Renal pelvis (tissue), 4 donors: ENCODE measurements around the gene KCNJ4. TPM values are rescaled to one million over a fixed set of nuclear protein-coding genes. Genes with fewer than 3 reads are reported as not detected.
"Not testable (repeated sequence)": the region's sequence is repeated elsewhere in the genome, so short reads cannot be mapped to it uniquely, and the experiment has no call there.

Source experiments
- DNase-seq: peaks from one replicate; pipeline ENCODE4 v3.0.0-alpha.2; 2013
- polyA plus RNA-seq, 3 donors: library from polyadenylated mRNA; unstranded; fragments of 120-200 nt; gene quantifications; one replicate each; pipeline ENCODE4 v1.2.1, GENCODE V29; 2013; ENCODE audit not compliant: insufficient read length in 3 of 3

Gene KCNJ4
- polyA plus RNA-seq, 3 donors = 0.24 to 0.33 (median 0.31) TPM

DNA sequence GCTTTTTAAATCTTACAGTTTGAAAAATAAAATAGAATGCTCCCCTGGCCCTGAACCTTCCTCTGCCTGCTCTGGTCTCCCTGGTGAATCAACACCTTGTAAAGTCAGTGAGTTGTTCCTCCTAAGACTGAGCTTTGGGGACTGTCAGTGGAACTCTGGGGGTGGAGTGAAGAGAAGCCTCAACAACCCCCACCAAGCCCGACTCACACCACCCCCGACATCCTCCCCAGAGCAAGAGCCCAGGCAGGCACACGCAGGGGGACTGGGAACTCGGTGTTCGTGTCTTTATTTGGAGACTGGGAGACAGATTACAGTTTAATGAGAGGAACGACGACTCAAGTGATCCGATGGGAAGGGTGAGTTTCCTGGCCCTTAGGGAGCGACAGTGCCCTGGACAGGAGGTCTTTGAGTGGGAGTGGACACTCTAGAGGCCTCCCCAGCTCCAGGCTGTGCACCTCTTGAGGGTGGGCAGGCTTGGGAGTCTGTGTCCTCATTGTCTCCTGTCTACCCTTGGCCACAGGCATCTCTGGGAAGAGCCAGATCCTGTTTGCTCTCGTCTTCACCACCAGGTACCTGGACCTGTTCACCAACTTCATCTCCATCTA lies 19.1 kb upstream of the KCNJ4 start:
- no peak for DNase-seq

GRCh38 chr22:38471237-38471636 lies 16.2 kb upstream of the KCNJ4 start:
- no peak for DNase-seq

DNA sequence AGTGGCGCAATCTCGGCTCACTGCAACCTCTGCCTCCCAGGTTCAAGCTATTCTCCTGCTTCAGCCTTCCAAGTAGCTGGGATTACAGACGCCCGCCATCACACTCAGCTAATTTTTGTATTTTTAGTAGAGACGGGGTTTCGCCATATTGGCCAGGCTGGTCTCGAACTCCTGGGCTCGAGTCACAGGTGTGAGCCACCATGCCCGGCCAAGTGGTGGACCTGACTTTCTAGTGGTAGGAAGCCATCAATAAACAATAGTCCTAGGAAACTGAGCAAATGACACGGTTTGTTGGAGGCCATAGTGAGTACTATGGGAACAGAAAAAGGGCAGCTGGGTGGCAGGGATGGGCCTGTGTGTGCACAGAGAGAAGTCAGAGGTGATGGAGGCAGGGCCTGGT lies 15.2 kb upstream of the KCNJ4 start:
- not testable (repeated sequence) for DNase-seq

- no peak for DNase-seq
These were observed 14.3 kb upstream of the KCNJ4 start for GRCh38 chr22:38469306-38469781.

DNA sequence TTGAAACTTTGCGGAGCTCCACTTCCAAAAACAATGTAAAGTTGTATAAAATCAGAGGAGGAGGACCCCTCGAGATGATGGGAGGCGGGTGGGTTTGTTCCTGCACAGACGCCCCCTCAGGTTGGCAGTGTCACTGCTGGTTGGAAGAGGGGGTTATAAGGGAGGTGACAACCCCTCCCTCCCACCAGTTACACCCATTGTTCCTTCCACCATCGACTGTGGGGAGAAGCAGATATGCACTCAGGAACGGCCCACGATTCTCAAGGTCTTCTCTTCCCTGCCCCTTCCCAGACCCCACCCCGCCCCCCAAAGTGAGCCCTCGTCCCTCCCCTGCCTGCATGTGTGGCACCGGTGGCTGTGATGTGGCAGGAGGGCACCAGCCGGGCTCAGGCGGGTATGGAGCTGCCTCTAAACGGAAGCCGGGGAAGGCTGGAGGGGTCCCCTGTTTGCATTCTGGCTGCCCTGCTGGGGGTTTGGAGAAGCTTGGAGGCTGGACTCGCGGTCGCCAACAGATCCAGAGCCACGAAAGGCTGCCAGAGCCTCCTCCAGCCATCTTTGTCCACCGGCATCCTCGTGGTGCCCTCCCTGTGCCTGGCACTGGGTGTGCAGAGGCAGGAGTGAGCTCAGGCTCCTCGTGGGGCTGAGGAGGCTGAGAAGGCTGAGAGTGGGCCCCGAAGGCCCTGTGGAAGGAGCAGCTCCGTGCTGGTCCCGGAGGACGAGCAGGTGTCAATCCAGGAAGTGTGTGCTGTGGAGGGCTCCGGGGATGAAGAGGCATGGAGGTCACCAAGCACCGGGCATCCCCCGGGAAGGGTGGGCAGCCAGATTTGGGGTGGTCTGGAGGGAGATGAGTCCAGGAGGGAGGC lies 13.7 kb upstream of the KCNJ4 start:
- no peak for DNase-seq

DNA sequence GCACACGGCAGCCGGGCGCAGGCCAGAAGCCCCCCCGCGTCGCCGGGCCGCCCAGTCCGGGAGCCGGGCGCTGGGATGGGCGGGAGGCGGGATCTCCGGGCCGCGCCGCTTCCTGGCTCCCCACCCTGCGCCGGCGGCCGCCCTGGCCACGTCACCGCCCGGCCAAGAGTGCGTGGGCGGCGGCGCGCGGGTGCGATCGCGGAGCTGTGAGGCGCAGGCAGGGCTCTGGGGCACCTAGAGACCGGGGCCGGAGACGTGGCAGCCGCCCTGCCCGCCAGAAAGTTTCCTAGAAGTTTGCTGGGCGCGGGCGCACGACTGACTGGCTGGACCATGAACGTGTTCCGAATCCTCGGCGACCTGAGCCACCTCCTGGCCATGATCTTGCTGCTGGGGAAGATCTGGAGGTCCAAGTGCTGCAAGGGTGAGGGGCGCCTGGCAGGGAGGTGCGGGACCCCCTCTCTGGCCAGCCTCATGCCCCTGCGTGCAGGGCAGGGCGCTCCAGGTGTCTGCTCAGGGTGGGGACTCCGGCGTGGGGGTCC lies 13.0 kb upstream of the KCNJ4 start, which contains the start of gene KDELR3:
Gene KDELR3 (plus strand): TSS at position 193 of the 539 bp plus-strand sequence. CDS start 138 bp downstream, at position 331.
- peak; percentile 63 for DNase-seq

DNA sequence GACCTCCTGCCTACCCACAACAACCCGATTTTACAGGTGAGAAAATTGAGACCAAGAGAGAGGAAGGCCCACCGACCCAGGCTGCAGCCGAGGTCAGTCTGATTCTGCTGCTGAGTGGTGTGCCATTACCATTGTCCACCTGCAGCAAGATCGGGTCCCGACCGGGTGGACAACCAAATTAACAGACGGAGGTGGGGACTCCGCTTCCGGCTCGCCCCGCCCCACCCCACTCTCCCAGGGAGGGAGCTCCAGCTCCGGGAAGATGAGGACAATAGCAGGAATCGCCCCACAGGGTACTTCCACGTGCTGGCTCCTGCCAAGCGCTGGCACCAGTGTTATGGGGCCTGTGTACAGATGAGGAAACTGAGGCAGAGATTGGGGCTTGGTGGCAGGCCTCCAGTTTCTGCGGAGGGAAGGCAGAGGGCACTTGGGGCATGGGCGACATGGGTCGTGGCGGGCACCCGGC lies 12.5 kb upstream of the KCNJ4 start:
- DNase-seq = no peak

DNA sequence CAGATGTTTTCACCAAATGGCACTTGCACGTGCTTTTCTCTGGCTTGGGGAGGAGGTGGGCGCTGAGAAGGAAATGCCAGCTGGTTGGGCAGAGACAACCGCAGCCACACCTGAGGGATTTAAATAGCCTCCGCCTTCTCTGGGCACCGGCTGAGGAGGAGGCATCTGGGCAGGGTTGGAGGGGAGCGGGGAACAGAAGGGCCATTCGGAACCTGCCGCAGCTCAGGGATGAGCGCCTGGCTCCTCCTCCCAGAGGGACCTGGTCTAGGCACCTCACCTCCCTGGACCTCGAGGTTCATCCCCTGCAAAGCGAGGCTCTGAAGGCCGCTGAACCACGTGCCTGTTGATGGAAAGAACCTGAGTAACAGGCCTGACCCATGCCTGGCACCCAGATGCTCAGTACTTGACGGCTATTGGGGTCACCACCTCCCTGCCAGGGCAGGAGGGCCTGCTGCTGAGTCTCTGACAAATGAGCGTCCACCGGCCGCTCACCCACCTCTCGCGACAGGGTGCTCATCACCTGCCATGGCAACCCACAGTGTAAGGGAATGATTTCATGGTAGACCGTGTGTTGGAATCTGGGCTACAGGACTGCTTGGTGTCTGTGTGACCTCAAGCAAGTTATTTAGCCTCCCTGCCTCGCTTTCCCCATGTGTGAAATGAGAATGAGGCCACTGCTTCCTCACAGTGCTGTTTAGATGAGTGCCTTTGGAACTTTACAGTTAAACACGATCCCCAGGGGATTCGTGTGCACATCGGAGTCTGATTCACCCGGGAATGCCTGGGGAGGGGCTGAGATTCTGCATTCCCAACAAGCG lies 10.9 kb upstream of the KCNJ4 start:
- DNase-seq = no peak

GRCh38 chr22:38464992-38465672 lies 10.1 kb upstream of the KCNJ4 start:
- no peak for DNase-seq

- peak; percentile 72 for DNase-seq
These were observed 8.2 kb upstream of the KCNJ4 start for GRCh38 chr22:38462960-38463784.

DNA sequence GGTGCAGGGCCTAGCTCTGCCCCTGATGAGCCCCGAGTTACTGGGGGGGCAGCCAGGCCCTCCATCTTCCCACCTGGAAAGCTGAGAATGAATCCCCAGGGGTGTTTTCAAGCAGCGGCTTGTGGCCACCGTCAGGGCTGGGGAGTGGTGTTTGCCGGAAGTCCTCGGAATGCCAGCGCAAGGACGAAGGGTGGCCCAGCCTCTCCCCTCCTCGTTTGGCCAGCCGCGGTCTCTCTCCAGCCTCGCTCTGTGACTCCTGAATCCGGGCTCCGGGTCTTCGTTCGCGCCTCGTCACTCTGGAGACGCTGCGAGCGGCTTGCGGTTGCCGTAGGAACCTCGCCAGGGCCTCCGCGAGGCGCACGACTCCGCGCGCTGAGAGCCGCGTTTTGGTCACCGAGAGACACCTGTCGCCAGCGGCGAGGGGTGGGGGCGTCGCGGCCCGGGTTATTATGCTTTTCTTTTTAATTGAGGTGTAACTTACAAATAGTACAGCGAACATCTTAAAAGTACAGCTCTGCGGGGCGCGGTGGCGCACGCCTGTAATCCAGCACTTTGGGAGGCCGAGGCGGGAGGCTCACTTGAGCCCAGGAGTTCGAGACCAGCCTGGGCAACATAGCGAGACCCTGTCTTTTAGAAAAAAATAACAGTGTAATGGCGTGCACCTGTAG lies 6.5 kb upstream of the KCNJ4 start:
- peak; percentile 92 for DNase-seq

GRCh38 chr22:38461057-38461413 lies 6.0 kb upstream of the KCNJ4 start:
- no peak for DNase-seq

DNA sequence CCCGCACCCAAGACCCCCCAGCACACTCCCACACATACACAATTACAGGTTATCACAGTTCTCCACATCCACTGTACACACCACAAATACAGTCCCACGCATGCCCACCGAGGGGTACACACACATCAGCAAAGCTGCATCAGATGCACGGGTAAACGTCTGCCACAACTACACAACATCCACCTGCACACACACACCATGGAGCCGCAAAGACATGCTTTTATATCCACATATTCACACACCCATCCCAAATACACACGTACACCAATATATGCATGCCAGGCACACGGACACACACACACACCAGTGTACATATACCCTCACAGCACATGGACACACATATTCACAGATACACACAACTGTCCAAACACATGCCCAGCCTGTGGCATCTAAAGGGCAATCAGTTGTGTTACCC lies 5.4 kb upstream of the KCNJ4 start:
- no peak for DNase-seq

DNA sequence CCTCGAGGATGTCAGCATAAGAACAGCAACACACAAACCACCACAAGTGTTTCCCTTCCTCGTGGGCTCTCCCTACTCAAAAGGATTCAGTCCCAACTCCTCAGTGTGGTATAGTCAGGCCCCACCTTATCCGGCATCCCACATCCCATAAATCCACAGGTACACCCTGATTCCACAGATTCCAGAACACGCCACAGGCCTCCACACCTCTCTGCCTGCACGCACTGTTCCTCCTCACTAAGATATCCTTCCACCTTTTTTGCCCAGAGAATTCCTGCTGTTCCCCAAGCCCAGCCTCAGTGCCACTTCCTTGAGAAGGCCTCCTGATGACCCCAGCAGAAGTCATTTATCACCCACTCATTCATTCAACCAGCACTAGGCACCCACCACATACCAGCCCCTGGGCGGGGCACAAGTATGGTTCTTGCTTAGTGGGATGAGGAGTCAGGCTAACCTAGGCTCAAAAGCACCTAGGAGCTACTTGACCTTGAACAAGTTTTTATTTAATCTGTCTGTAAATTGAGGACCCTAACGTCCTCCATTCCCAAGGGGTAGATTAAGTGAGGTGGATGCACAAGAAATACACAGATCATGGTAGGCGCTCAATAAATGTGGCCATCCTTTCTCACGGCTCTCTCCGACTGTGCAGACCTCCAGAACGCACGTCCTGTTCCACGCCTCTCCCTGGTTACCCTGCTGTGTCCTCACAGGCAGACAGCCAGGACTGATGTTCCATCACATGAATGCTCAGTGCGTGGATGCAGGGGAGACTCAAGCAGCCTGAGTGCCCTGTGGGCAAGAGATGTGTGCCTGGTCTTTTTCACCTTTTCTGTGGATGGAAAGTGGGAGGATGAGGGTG lies 2.1 kb upstream of the KCNJ4 start:
- no peak for DNase-seq

DNA sequence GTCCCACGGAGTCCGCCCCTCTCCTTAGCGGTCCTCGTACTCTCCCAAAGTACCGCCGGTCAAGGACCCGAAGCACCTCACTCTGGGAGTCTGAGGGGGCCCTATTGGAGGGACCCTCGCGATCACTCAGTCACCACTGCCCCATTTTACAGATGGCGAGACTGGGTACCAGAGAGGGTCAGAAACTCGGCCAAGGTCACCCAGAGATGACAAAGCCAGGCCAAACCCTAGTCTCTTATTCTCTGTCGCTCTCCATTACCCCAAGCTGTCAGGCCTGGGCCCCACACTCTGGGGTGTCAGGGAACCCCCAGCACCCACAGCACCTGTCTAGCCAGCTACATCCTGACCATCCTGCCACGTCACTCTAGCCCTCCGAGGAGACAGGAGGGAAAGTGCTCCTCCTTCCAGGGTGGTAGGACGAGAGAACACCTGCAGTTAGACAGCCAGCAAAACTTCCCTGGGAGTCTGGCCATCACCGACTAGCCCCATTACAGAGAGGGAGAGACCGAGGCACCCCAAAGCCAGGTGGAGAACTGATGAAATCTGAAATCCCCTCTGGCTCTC lies 1.4 kb upstream of the KCNJ4 start:
- no peak for DNase-seq

- no peak for DNase-seq
These were observed 702 bp upstream of the KCNJ4 start for GRCh38 chr22:38455530-38456271.

- no peak for DNase-seq
These were observed 485 bp downstream of the KCNJ4 start for GRCh38 chr22:38454353-38455075.
